Lower leg skin (tissue), 4 donors: ENCODE measurements around the gene OGDH. TPM values are rescaled to one million over a fixed set of nuclear protein-coding genes. Genes with fewer than 3 reads are reported as not detected.

Experiments
- DNase-seq, 2 donors: peaks; one replicate each; pipeline ENCODE4 v3.0.0-alpha.2; 2019; ENCODE audit warnings: low spot score in 2 of 2
- H3K4me3 ChIP-seq: fragments of 200-600 bp; sonication (generic); 2 replicates; pipeline ENCODE4 v1.5.1; 2017; ENCODE audit warnings: mild to moderate bottlenecking, low read depth; ENCODE audit not compliant: poor library complexity, severe bottlenecking
- POLR2A ChIP-seq, 2 donors: fragments of 450-650 bp; IDR thresholded peaks; one replicate each; pipeline ENCODE4 v1.6.1; 2016 to 2017; ENCODE audit warnings: antibody characterized with exemption in 2 of 2, mild to moderate bottlenecking in 1 of 2, moderate library complexity in 1 of 2
- WGBS, 2 donors: methylation state at CpG; one replicate each; pipeline ENCODE4 v1.1.5; 2018; 5-methylcytosine and 5-hydroxymethylcytosine counted together
- intact Hi-C: fragments of 100-400 bp; cut with DNase I; formaldehyde crosslinking; loops from one replicate; pipeline ENCODE4 v1.15.0; 2023; ENCODE audit warnings: low total_unique reads
- total RNA-seq, 4 donors: library from RNA; depleted of rRNA; stranded (reverse); fragments of >200 nt; gene quantifications; one replicate each; pipeline ENCODE4 v1.1.0, GENCODE V29; 2016
- TF ChIP-seq, protein P1 (sequence below), 3 donors: fragments of 450-650 bp; IDR thresholded peaks; one replicate each; pipeline ENCODE4 v1.5.1; 2016; ENCODE audit warnings: antibody characterized with exemption in 3 of 3, mild to moderate bottlenecking in 3 of 3, moderate library complexity in 2 of 3

Gene OGDH
- total RNA-seq, 4 donors from 2014 or later, result 106 to 152 (median 126) TPM

DNA sequence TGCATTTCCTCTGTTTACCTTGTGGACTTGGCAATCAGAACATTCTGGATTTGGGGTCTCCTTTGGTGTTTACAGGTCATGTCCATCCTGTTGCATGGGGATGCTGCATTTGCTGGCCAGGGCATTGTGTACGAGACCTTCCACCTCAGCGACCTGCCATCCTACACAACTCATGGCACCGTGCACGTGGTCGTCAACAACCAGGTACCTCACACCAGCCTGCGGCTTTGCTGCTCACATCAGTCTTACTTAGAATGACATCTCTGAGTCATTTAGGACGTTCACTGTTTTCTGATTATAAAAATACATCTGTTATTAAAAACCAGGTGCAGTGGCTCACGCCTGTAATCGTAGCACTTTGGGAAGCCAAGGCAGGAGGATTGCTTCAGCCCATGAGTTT, 75.2 kb downstream of the OGDH start:
- no peak for TF ChIP-seq POLR2A (IDR thresholded peaks at IDR 0.05)
- TF ChIP-seq, protein P1, sequence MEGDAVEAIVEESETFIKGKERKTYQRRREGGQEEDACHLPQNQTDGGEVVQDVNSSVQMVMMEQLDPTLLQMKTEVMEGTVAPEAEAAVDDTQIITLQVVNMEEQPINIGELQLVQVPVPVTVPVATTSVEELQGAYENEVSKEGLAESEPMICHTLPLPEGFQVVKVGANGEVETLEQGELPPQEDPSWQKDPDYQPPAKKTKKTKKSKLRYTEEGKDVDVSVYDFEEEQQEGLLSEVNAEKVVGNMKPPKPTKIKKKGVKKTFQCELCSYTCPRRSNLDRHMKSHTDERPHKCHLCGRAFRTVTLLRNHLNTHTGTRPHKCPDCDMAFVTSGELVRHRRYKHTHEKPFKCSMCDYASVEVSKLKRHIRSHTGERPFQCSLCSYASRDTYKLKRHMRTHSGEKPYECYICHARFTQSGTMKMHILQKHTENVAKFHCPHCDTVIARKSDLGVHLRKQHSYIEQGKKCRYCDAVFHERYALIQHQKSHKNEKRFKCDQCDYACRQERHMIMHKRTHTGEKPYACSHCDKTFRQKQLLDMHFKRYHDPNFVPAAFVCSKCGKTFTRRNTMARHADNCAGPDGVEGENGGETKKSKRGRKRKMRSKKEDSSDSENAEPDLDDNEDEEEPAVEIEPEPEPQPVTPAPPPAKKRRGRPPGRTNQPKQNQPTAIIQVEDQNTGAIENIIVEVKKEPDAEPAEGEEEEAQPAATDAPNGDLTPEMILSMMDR (IDR thresholded peaks at IDR 0.05), result no peak
- intact Hi-C loops, result no loop called here
- H3K4me3 ChIP-seq, result no peak overlapping the region
- DNase-seq, result peak in 1 of 2 donors; percentile 66
- WGBS, 2 donors, result 96 to 97% methylated on average over 9 of the region's 9 CpGs

DNA sequence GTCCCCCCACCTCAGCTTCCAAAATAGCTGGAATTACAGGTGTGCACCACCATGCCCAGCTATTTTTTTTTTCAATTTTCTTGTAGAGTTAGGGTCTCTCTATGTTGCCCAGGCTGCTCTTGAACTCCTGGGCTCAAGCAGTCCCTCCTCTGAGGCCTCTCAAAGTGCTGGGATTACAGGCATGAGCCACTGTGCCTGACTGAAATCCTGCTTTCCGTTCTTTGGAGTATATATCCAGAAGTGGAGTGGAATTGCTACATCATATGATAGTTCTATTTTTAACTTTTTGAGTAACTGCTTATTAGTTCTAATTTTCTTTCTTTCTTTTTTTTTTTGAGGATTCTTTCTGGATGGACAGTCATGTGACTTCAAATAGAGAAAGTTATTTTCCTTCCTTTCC, 79.3 kb downstream of the OGDH start:
- WGBS, 2 donors, result 48 to 67% methylated on average over 1 of the region's 1 CpG
- no peak for TF ChIP-seq POLR2A (IDR thresholded peaks at IDR 0.05)
- TF ChIP-seq, protein P1 (IDR thresholded peaks at IDR 0.05), result no peak
- H3K4me3 ChIP-seq, result no peak overlapping the region
- intact Hi-C loops, result no loop called here
- no peak for DNase-seq

GRCh38 chr7:44689427-44689826, 83.0 kb downstream of the OGDH start:
- TF ChIP-seq, protein P1 (IDR thresholded peaks at IDR 0.05), result no peak
- TF ChIP-seq POLR2A (IDR thresholded peaks at IDR 0.05), result no peak
- WGBS, 2 donors, result 97 to 99% methylated on average over 2 of the region's 2 CpGs
- intact Hi-C loops, result no loop called here
- no peak overlapping the region for H3K4me3 ChIP-seq
- no peak for DNase-seq

GRCh38 chr7:44693641-44694313, 87.3 kb downstream of the OGDH start:
- no peak overlapping the region for H3K4me3 ChIP-seq
- no peak for DNase-seq
- 88 to 92% methylated on average over 19 of the region's 19 CpGs for WGBS, 2 donors
- intact Hi-C loops, result no loop called here
- no peak for TF ChIP-seq POLR2A (IDR thresholded peaks at IDR 0.05)
- TF ChIP-seq, protein P1 (IDR thresholded peaks at IDR 0.05), result no peak

DNA sequence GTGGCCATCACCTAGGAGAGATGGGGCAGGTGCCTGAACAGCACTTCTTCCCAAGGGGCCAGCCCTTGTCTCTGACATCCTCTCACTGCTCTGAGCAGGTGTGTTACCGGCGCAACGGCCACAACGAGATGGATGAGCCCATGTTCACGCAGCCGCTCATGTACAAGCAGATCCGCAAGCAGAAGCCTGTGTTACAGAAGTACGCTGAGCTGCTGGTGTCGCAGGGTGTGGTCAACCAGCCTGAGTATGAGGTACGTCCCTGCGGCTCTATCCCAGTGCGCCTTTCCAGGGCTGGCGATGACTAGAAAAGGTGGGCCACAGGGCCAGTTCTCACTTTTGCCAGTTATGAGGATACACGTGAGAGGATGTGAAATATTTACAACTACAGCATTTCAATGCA, 87.9 kb downstream of the OGDH start:
- DNase-seq, result no peak
- H3K4me3 ChIP-seq, result no peak overlapping the region
- intact Hi-C loops, result no loop called here
- TF ChIP-seq, protein P1 (IDR thresholded peaks at IDR 0.05), result no peak
- TF ChIP-seq POLR2A (IDR thresholded peaks at IDR 0.05), result no peak
- WGBS, 2 donors, result 92 to 95% methylated on average over 14 of the region's 14 CpGs

GRCh38 chr7:44694766-44695165, 88.3 kb downstream of the OGDH start:
- H3K4me3 ChIP-seq, result no peak overlapping the region
- WGBS, 2 donors, result 93 to 95% methylated on average over 2 of the region's 2 CpGs
- no peak for DNase-seq
- TF ChIP-seq, protein P1 (IDR thresholded peaks at IDR 0.05), result no peak
- no peak for TF ChIP-seq POLR2A (IDR thresholded peaks at IDR 0.05)
- intact Hi-C loops, result no loop called here
